ENCODE results near the gene TMEM272.

Gene TMEM272

DNA sequence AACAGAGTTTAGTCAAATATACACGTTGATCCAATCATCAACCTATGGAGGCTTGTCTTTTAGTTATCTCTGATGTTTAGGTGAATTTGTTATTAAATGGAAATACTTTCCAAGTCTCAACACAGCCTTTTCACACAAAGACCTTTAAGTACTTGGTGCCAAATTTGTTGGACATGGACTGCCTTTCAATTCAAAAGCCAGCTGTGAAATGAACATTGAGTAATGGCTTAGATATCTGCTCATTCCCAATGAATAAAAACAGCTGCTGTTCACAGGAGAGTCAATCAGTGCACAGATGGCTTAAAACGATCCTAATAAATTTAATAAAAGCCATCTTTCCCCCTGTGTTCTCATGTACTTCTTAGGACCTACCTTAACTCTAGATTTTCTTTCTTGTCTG is 21.1 kb downstream of the TMEM272 start:
- no peak for DNase-seq

DNA sequence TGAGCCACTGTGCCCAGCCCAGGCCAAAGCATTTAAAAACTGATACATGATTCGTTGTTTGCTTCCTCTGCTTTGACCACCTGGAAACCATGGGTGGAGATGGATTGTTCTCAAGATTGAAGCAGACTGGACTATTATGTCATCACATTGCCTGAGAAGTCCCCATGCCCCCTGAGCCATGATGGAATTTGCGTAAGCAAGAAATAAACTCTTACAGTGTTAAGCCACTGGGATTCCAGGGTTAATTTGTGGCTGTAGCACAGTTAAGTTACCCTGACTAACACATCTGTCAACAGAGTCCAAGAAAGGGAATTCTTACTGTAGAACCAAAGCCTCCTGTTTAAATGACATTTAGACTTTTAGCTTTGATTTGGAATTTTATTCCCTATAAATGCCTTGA is 21.6 kb downstream of the TMEM272 start:
- no peak for DNase-seq

GRCh38 chr13:51822106-51822815 is 22.7 kb downstream of the TMEM272 start:
- DNase-seq: no peak

DNA sequence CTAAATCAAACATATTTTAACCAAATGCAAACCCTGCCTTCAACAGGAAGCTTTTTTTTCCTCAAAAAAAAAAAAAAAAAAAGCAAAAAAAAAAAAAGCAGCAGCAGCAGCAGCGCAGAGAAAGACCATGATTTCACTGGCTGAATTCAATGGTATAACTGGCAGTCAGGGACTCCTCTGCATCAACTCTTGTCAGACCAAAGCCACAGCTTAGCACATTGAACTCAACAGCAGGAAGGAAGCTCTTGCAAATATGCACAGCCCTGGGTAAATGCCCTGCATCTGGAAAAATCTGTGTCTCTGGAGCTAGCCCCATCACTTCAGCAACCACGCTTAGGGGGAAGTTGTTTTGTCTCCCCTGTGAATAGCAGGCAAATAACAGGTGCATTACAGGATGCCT is 23.4 kb downstream of the TMEM272 start:
- no peak for DNase-seq

DNA sequence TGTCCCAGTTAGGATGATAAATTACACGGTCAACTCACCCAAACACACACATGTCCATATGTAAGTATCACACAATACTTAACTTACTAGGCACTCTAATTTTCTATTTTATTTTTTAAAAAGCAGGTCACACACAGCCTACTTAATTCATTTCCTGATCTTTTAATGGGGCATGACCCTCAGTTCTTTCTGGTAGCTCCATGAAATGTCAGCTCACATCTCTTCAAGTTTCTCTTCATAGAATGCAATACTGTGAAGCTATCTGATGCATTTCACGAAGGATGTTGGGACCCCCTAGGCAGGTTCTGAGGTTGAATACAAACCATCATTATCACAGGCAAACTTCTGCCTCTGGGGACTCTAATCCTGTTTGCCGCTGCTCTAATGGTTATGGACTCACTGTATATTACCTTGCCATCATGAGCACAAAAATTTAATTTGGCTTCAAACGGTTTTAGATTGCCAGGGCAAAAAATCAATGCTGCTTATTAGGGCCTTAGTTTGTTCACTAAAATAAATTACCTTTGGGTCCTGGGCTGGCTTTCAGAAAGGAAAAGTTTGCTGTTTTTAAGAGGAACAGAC is 24.9 kb downstream of the TMEM272 start:
- no peak for DNase-seq

DNA sequence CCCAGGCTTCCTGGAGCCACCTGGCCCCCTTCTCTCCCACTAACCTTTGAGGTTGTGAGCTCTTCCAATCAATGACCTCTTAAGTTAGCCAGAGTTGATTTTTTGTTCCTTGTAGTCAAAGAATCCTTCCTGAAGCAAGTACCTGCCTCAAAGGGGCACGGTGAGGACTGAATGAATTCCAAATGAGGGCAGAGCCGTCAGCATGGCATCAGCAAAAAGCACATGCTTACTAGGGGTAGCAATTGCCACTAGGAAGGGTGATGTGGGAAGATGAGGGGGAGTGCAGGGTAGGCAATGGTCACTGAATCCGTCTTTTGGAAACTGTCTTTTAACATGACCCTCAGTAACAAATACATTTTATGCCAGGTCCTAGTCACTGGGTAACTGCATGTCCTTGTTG is 25.4 kb downstream of the TMEM272 start:
- no peak for DNase-seq

GRCh38 chr13:51818781-51819511 is 26.0 kb downstream of the TMEM272 start:
- DNase-seq: peak; percentile 65 to 77

GRCh38 chr13:51818276-51818675 is 26.7 kb downstream of the TMEM272 start:
- DNase-seq: no peak

DNA sequence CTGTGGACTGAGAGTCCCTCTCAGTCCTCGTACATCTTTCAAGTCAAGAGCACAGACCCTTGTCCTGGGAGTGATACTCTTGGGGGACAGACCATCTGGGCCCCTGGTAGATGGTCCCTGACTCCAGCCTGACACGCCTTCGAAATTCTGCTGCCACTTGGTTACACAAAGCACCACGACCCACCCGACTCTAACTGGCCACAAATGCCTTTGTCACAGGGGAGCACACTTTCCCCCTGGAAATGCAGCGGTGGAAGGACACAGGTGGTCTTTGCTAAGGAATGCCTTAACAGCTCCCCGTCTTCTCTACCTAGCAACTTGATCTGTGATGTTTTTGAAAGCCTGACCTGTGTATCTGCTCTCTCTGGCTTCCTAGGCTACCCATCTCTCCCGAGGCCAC is 27.3 kb downstream of the TMEM272 start:
- no peak for DNase-seq

GRCh38 chr13:51816604-51817249 is 28.2 kb downstream of the TMEM272 start:
- DNase-seq: no peak

GRCh38 chr13:51815848-51816247 is 29.1 kb downstream of the TMEM272 start:
- DNase-seq: no peak

- DNase-seq: peak; percentile 76 to 78
Observed at GRCh38 chr13:51814825-51815650, 29.9 kb downstream of the TMEM272 start.

DNA sequence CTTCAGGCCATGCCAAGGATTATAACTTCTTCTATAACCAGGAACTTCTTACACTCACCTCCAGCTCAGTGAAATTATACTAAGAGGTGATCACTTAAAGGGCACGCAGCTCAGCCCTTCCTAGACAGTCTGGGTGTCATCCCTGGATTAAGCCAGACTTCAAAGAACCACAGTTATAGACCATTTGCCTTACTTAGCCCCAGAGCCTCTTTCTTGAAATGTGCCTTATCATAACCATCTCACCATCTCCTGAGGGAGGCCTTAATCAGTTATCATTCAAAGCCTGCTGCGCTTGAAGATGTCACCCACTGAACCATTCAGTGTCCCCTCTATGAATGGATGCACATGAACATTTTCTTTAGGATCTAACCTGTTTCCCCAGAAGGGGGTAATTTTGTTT is 30.9 kb downstream of the TMEM272 start:
- no peak for DNase-seq

DNA sequence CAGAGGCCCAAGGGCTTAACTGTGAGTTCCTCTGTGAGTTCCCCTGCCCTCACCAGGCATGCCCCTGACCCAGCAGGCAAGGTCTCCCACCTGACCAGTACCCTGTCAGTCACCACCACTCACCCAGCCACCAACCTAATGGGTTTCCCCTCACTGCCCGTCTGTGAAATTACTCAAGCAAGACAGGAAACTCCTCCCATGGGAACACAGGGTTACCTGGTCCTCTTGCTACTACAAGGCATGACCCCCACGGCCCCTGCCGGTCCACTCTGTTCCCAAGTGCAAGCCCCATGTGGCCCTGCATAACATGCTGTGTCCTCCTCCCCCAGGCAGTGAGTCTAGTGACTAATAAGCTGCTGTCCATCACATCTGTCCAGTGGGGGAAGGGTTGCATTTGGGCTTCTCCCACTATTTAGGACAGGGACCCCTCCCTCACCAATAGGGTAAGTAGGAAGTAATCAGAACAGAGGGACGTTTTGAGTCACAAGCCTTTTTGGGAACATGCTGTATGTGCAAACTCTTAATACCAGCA is 33.0 kb downstream of the TMEM272 start:
- no peak for DNase-seq

DNA sequence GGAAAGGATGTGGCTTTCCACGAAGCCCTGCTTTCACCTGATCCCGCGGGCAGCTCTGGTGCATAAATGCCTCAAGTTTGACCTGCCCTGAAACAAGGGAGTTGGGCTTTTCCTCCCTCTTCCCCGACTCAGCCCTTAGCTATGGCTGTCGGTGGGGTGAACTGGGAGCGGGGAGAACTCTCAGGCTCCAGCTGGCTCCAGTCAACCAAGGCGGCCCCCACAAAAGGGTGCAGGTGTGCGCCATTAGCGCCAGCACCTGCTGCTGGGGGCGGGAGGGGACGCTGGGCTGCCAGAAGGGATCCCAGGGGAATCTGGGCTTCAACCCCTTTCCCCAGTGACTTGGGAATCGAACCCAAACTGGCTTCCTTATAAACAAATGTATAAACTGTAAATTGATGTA is 33.9 kb downstream of the TMEM272 start:
- no peak for DNase-seq

- no peak for DNase-seq
Observed at GRCh38 chr13:51808811-51809210, 36.2 kb downstream of the TMEM272 start.

- no peak for DNase-seq
Observed at GRCh38 chr13:51807041-51807440, 37.9 kb downstream of the TMEM272 start.

DNA sequence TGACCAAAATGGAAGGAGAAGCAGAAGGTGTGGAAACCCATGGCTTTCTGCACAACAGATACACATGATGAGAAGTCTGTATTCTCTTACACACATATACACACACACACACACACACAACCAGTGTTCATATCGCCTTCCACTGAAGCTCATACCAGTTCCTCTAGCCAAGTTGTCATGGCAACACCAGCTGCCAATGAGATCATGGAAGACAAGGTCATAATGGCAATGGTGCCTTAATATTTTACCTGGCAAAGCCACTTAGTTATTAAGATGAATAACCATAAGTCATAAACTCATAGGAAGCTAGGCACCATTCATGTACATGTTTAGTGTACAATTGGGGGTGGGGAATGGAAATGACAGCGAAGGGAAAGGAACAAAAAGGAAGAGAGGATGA is 38.4 kb downstream of the TMEM272 start:
- DNase-seq: no peak

DNA sequence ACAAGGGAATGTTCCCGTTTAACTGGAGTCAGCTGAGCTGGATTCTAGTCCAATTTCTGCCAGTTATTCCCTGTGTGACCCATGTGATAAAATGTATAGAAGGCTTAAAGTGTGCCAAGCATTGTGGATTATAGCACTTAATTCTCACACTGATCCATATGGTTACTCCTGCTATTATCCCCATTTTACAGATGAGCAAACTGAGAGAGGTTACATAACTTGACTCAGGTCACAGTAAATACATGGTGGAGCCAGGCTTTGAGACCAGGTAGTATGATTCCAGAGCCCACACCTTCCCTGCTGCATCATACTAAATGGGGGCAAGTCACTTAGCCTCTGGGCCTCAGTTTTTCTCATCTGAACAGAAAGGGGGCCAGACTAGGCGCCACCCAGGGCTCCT is 39.1 kb downstream of the TMEM272 start:
- DNase-seq: no peak

GRCh38 chr13:51805313-51805712 is 39.7 kb downstream of the TMEM272 start:
- DNase-seq: no peak

DNA sequence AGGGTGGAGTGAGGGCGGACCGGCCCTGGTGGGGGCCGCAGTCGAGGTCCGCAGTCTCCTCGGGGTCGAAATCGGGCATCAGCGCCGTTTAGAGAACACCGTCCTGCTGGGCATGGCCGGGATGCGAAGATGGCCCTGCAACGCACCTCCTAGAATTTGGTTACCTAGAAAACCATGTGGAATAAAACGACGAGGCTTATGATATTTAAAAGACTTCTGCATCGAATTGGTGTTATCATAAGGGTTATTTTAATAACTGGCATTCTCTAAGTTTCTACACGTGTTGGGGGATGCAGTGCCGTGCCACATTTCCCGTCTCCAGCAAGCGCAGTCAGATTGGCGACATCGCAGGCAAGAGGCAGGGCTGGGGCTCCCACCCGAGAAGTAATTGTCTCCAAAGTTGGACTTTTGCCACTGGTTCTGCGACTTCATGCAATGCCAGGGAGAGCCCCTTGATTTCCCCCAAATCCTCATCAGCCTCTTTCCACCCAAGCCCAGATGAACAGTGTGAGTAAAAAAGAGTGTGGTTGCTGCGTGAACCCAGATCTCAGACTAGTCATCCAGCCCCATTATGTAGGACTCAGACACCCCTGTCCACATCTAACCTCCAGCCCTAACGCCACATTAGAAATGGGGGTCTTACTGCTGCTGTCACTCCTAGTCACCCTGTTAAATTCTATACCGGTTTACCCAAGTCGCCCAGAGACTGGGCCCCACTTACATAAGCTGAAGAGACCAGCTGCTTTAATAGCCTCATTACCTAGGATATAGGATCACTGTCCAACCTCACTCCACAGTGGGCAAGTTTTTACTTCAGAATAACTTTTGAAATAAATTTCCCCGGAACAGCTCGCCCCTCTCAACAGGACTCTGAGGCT is 40.4 kb downstream of the TMEM272 start:
- DNase-seq: peak; percentile 54 to 57
